Stimulated activated CD8-positive, alpha-beta memory T cell treated with anti-CD3 and anti-CD28 coated beads, Interleukin-15, amount 100 ng/mL, for 48 hours (primary cell): ENCODE results near the gene TMEM187.

ENCODE experiments used
- DNase-seq, 2 donors: peaks; one replicate each; pipeline ENCODE4 v3.0.0-alpha.2; 2020; ENCODE audit warnings: low read depth in 2 of 2

Gene TMEM187

GRCh38 chrX:153999359-154000037 is 26.9 kb downstream of the TMEM187 start:
- DNase-seq: no peak

- DNase-seq: no peak
Measured at GRCh38 chrX:154000051-154000450, 27.5 kb downstream of the TMEM187 start.

- DNase-seq: no peak
Measured at GRCh38 chrX:154002215-154002719, 29.7 kb downstream of the TMEM187 start.

- DNase-seq: no peak
Measured at GRCh38 chrX:154004315-154004714, 31.8 kb downstream of the TMEM187 start.

- DNase-seq: no peak
Measured at GRCh38 chrX:154006947-154007346, 34.4 kb downstream of the TMEM187 start.

GRCh38 chrX:154008521-154008920 is 36.0 kb downstream of the TMEM187 start:
- no peak for DNase-seq

GRCh38 chrX:154010330-154011087 is 38.0 kb downstream of the TMEM187 start:
- no peak for DNase-seq

GRCh38 chrX:154011376-154012335 is 39.1 kb downstream of the TMEM187 start:
- DNase-seq: no peak

GRCh38 chrX:154012336-154012991 is 39.9 kb downstream of the TMEM187 start:
- DNase-seq: no peak

GRCh38 chrX:154013001-154013421 is 40.5 kb downstream of the TMEM187 start:
- DNase-seq: no peak

- DNase-seq: no peak
Measured at GRCh38 chrX:154013614-154014360, 41.2 kb downstream of the TMEM187 start.

GRCh38 chrX:154014429-154015380 is 42.2 kb downstream of the TMEM187 start:
- no peak for DNase-seq

GRCh38 chrX:154015581-154016264 is 43.2 kb downstream of the TMEM187 start:
- no peak for DNase-seq

- no peak for DNase-seq
Measured at GRCh38 chrX:154016366-154017076, 44.0 kb downstream of the TMEM187 start.

GRCh38 chrX:154017766-154018517 is 45.4 kb downstream of the TMEM187 start:
- no peak for DNase-seq

GRCh38 chrX:154018518-154019060 is 46.0 kb downstream of the TMEM187 start:
- no peak for DNase-seq

GRCh38 chrX:154019061-154019621 is 46.6 kb downstream of the TMEM187 start:
- no peak for DNase-seq
